ENCODE measurements around the gene COQ6. TPM values are rescaled to one million over a fixed set of nuclear protein-coding genes. Genes with fewer than 3 reads are reported as not detected.

Gene COQ6
- total RNA-seq, result 13.0 and 14.7 TPM in 2 replicates

DNA sequence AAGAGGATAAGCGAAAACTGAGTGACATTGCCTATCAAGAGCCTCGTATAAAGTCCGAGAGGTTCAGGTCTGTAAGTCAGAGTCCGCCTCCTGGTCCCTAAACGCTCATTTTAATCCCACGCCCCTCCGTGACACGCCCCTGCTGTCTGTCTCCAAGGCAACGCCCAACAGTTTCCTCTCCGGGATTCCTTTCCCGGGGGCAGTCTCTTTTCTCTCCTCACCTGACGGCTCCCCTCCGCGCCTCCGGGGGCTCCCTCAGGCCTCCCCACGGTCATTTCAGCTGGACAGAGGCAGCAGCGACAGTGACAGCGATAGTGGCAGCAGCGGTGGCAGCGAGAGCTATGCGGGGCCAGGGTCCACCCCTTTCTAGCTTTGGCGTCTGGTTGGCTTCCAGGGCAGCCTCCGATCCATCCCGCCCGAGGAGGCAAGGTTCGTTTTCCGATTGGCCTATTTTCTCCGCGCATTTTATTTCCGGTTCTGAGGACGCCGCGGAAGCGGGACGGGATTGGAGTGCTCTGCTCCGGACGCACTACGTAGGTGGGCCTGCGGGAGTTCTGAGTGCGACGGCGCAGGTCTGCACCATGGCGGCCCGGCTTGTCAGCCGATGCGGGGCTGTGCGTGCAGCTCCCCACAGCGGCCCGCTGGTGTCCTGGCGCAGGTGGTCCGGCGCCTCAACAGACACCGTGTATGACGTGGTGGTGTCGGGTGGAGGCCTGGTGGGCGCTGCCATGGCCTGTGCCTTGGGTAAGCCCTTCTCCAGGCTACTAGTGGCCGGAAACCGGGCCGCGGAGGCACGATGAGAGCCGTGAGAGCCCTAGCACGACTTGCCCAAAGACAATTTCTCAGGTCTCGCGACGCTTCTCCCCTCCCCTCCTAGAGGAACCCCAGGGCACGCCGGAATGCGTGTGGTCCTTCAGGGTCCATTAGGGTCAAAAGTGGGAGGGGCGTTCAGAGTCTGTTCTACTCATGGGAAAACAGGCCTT is at the start of gene COQ6, which contains the start of gene FAM161B:
COQ6 (plus strand) TSS at position 551 of the 983 bp plus-strand sequence; CDS start at position 582, 31 bp downstream.
FAM161B (minus strand) TSS at position 343 of the 983 bp plus-strand sequence; CDS start at position 275, 68 bp downstream.

Small RNAs within 50 kb of the gene (small RNA-seq; reads per million reads assigned to genes)
- not detected for gene AC005480.2
- gene RF00019, result not detected

Other genes with a start within 250 kb of the COQ6 start
- 32.3 and 33.8 TPM in 2 replicates for gene PNMA1, start 235.9 kb upstream of the COQ6 start, total RNA-seq
- 4.4 and 6.0 TPM in 2 replicates for gene PTGR2, start 98.5 kb upstream of the COQ6 start, total RNA-seq
- gene ZNF410, start 63.4 kb upstream of the COQ6 start, total RNA-seq, result 75.7 and 90.2 TPM in 2 replicates
- 6.0 and 6.3 TPM in 2 replicates for gene FAM161B, start 208 bp upstream of the COQ6 start, total RNA-seq
- gene ENTPD5, start 69.0 kb downstream of the COQ6 start, total RNA-seq, result 9.4 and 11.0 TPM in 2 replicates
- 9.4 and 14.0 TPM in 2 replicates for gene BBOF1, start 69.0 kb downstream of the COQ6 start, total RNA-seq
- gene ALDH6A1, start 134.2 kb downstream of the COQ6 start, total RNA-seq, result 29.5 and 31.3 TPM in 2 replicates
- 4.7 and 9.4 TPM in 2 replicates for gene LIN52, start 134.7 kb downstream of the COQ6 start, total RNA-seq